NCI-H2196 (cell line): Measurements from ENCODE around the gene GP1BB.
A peak's percentile ranks its signal among the peaks of the same experiment; 100 is the strongest.
"Not testable (repeated sequence)": the region's sequence is repeated elsewhere in the genome, so short reads cannot be mapped to it uniquely, and the experiment has no call there.

ENCODE experiments used
- DNase-seq: peaks from one replicate; lab custom pipeline; 2025; ENCODE audit not compliant: unreplicated experiment; lab: John Stamatoyannopoulos, UW

Gene GP1BB

DNA sequence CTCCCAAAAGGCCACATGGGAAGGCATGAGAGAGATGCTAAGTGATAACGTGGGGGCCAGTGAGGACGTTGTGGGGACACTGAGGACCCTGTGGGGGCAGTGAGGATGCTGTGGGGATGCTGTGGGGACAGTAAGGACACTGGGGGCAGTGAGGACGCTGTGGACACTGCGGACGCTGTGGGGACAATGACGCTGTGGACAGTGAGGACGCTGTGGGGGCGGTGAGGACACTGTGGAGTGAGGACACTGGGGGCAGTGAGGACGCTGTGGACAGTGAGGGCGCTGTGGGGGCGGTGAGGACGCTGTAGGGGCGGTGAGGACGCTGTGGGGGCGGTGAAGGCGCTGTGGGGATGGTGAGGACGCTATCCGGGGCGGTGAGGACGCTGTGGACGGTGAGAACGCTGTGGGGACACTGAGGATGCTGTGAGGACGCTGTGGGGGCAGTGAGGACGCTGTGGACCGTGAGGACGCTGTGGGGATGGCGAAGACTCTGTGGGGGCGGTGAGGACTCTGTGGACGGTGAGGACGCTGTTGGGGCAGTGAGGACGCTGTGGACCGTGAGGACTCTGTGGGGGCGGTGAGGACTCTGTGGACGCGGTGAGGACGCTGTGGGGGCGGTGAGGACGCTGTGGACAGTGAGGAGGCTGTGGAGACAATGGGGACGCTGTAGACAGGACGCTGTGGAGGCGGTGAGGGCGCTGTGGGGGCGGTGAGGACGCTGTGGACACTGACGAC lies 1.8 kb downstream of the GP1BB start:
- no peak for DNase-seq

GRCh38 chr22:19726064-19726788 lies 2.9 kb downstream of the GP1BB start:
- not testable (repeated sequence) for DNase-seq

- no peak for DNase-seq
These were observed 4.2 kb downstream of the GP1BB start for GRCh38 chr22:19727310-19728150.

- no peak for DNase-seq
These were observed 4.9 kb downstream of the GP1BB start for GRCh38 chr22:19728271-19728670.

DNA sequence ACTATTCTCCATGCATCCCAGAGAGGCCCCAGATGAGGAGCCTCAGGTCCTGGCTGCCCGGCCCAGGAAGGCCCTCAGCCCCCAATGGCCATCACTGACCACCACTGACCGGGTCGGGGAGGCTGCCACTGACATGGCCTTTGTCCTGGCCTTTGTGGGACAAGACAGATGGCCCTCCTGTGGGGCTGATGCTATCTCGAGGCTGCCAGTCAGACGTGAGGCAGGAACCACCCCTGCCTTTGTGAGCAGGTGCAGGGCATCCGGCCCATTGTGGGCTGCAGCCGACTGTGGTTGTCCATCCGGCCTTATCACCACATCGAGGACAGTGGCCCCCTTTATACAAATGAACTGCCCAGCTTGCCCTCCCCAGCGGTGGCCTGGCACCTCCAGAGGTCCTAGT lies 5.5 kb downstream of the GP1BB start:
- no peak for DNase-seq

- no peak for DNase-seq
These were observed 6.2 kb downstream of the GP1BB start for GRCh38 chr22:19729507-19729906.

DNA sequence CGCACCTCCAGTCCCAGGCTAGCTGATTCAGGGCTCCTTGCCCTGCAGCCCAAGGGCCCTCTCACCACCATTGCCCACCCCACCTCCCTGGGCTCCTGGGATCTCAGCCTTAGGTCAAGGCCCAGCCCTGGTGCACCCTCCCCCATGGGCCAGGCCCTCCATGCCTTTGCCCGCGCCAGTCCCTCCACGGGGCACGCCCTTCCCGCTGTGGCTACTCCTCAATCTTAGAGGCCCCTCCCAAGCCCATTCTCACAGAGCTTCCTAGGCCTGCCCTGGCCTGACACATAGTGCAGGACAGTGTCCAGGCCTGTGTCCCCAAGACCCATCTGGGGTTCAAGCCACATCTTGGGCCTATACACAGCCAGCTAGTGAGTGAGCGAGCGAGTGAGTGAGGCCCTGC lies 6.9 kb downstream of the GP1BB start:
- DNase-seq, result no peak

GRCh38 chr22:19730655-19731360 lies 7.5 kb downstream of the GP1BB start:
- DNase-seq, result peak; percentile 68

DNA sequence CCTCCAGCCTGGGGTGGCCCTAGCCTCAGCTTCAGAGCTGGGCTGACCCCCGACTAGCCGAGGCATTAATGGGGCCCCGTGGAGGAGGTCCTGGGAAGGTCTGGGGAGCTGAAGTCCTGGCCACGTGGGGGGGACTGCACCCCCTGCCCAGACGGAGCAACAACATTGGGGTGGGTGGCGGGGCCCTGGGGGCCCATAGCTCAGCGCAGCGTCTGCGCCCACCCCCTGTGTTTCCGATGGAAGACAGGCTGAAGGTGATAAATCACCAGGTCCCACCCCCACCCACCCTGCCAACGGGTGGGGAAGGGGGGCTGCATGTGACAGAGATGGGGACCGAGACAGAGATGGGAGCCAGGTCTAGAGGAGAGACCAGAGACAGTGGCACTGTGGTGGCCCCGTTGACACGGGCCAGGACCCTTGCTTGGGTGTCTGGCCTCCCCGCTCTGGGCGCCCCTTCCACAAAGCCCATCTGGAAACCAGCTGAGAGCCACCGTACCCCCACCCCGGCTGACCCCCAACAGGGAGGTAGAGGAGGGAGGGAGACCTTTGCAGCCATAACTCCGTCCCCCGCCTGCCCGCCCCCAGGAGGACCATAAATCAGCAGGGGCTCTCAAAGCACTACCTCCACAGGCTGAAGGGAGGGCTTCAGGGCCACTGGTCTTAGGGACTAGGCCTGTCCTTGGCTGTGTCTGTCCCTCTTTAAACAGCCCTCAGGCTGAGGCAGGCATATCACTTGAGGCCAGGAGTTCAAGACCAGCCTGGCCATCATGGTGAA lies 8.2 kb downstream of the GP1BB start:
- DNase-seq, result no peak

DNA sequence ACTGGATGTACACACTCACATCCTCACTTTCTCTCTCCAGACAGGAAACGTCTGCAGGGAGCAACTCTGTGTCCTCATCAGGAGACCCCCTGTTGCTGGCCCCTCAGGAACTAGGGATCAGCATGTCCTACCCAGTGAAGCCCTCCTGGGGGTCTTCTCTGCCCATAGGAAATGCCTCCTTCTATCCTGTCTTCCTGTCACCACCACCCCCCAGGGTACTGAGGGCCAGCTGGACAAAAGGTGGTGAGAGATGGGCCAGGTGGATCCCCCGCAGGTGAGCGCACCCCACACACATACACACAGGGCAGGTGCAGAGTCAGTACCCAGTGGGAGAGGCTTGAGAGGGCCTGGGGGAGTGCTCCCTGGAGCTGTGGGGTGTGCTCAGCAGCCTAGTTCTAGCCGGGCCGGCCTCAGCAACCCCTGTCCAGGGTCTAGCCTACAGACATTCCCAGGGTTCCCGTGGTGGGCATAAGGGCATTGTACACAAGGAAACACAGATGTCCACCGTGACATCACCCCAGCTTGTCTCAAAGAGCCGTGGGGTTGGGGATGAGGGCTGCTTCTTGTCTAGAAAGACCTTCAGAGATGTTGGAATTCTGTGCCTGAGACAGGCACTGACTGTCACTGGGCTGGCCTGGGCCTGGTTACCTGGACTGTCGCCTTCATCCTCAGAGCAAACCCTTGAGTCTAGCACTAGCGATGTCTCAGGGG lies 9.2 kb downstream of the GP1BB start:
- DNase-seq, result no peak

DNA sequence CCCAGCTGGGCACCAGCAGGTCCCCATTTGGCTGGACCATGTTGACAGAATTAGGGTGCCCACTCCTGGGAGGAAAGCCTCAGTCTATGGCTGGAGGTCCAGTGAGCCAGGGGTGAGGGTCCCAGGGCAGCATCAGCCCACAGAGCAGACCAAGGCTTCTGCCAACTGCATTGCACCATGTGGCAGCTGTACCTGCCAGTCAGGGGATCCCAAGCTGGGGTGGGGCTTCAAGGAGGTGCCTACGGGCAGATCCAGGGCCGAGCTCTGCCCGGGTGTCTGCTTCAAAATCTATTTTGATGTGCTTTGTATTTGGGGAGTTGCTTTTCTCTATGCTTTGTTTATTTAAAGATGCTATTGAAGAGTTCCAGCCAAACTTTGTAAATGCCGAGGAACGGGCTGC lies 10.4 kb downstream of the GP1BB start:
- no peak for DNase-seq

DNA sequence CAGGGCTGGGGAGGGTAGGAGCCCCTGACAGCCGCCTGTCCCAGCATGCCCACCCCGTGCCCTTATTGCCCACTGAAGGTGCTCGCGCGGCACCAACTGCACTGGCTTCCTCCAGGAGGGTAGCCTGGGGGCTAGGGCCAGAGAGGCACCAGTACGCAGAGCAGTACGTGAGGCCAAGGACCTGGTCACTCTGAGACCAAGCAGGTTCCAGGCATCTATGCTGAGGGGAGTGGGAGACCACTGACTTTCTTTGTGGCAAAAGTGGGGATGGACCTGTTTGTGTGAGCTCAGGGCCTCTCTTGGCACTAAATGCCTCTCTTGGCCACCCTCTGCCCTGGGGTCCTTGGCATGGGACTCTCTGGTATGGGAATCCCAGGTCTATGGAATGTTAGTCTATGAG lies 10.8 kb downstream of the GP1BB start:
- no peak for DNase-seq

GRCh38 chr22:19734837-19735382 lies 11.6 kb downstream of the GP1BB start:
- DNase-seq, result no peak

DNA sequence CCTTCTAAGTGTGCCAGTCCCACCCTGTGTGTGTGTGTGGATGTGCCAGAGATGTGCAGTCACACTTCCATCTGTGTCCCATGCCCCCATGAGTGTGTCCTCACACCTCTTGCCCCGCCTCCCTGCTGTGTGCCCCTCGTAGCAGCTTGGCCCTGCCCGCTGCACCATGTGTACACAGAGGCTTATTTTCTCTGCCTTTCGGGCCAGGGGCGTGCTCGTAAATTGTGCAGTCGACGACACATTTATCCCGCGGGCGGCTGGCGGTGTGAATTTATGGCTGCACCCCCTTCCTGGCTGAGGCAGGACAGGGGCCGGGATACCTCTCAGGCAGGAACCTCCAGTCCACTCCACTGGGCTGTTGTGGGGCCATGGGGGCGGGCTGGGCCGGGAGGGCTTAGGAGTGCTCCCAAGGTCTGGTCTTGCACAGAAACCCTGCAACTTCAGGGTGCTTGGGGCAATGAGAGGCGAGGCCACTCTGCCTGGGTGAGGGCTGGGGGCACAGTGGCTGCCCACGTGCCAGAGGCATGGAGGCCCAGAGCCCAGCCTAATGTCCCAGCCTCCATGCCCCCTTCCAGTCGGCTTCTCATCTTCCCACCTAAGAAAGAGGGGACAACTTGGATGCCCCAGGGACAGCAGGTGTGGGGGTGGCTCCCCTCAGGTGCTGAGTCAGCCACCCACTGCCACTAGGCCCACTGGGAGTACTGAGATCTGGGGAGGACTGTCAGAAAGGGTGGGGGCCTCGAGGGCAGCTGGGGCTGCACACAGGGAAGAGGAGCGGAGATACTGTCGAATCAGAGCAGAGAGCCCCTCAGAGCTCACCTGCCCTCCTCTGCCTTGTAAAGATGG lies 12.5 kb downstream of the GP1BB start:
- DNase-seq, result no peak

GRCh38 chr22:19737846-19738663 lies 14.7 kb downstream of the GP1BB start:
- no peak for DNase-seq

DNA sequence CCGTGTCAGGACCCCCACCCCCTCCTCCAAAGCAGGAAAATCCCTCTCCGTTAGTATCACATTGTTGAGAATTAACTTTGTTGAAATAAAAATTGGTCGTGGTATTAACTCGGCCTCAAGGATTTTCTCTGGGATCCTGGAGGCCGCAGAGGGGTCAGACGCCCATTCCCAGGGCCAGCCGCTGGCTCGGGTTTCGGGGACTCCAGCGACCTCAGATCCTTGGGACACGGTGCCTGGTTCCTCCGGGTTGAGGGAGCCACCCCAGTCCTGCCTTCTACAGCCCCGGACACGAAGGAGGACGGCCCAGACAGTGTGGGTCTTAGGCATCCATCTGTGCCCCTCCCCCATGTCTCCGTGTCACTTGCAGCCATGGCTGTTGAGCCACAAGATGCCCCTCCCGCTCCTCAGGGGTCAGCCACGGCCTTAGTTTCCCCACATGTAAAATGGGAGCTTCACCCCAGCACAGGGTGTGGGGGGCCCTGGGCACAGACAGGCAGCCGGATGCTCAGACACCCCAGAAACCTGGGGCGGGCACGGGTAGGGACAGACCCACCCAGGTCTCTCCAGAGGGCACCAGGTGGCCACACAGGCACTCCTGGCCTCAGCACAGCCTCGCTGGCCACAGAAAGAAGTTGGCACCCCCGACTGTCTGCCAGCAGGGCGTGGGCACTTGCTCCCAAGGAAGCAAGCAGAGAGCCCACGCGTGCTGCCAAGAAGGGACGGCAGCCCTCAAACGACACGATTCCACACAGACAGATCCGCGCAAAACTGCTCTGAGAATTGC lies 15.5 kb downstream of the GP1BB start:
- DNase-seq, result no peak

DNA sequence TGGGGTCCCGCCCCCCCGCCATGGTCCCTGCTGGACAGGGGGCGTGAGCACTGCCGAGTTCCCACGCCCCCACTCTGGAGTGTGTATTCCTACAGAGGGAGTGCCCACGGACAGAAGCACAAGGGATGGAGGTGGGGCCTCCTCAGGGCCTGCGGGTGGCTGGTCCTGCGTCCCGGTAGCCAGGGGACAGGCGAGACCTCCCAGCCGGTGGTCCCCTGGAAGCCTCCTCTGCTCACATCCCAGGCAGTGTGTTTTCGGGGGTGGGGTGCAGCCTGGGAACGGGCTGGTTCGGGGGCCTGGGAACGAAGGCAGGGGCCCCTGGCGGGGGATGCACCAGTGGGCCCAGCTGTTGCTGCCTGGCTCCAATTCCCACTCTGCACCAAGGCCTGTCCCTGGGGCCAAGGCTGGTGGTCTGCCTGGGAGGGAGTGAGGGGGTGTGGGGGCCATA lies 16.1 kb downstream of the GP1BB start:
- DNase-seq, result no peak
